Activated CD4-positive, alpha-beta T cell treated with anti-CD3 and anti-CD28 coated beads, Interleukin-2, amount 50 U/mL, for 1 hour (primary cell): ENCODE results near the gene ADAMTSL1.

Source experiments
- DNase-seq: peaks from one replicate; pipeline ENCODE4 v3.0.0-alpha.2; 2020

The ADAMTSL1 gene

GRCh38 chr9:18463991-18464390, 10.0 kb upstream of the ADAMTSL1 start:
- DNase-seq, result no peak

DNA sequence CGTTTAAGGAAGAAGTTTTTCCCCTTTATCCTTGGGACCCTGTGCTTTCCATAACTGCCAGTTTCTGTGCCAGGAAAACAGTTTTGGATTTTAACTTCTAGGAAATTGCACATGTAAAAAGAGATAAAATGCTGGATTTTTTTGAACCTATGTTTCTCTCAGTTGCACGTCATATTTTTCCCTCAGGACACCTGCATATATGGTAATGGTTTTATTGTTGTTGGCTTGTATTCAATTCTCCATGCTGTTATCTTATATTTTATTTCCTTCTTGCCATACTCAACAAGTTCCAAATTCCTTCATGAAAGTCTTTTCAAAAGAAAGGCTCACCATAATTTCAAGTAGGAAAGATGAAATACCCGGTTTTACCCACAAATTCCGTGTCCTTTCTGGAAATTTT, 7.9 kb upstream of the ADAMTSL1 start:
- no peak for DNase-seq

DNA sequence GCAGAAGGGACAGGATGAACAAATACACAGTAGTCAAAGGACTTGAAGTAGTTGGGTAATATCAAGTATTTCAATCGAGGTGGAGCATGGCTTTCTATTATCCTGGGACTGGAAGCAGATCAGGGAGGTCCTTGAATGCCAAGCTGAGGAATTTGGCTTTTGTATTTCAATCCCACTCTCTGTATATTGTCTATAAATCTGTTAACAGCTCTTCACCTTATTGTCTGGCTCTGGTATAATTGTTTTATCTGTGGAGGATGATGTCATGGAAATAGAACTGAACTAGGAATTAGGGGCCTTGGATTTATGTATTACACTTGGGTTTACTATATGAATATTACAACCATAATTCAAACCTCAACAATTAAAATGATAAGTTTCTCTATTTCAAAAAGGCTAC, 6.3 kb upstream of the ADAMTSL1 start:
- no peak for DNase-seq

DNA sequence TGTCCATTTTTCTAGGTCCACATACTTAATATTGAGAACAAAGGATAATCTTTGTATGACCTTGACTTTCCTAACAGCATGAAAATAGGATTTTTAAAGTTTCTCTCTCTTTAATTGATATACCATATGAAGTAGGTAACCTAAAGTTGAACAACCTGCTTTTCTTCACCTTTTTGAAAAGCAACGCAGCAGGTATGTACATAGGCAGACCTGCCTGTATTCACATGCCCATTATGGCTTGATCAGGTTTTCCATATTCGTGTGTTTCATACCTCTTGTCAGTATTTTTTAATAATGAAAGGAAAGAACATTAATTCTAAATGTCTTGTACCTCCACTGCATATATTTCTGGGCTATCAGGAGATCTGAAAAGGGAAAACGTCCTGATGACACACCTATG, 1.5 kb upstream of the ADAMTSL1 start:
- DNase-seq, result no peak

DNA sequence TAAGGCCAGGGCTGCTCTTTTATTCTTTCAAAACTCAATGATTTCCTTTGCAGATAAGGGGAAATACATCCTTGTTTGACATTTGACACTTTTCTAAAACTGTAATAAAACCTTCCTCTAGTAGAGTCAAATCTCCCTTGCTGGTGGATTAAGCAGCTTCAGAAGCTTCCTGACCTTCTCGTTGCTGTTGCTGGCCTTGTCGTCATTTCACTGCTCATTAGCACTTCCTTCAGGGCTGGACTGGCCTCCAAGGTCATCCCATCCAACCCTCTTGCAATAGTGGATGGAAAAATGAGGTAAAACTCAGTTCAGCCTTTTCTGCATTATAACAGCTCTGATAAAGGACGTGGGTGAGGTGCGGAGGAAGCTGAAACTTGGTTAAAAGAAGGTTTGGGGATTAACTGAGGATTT, 1.1 kb upstream of the ADAMTSL1 start:
- DNase-seq, result no peak

- no peak for DNase-seq
Measured at GRCh38 chr9:18474783-18475182, 830 bp downstream of the ADAMTSL1 start.

- DNase-seq, result no peak
Measured at GRCh38 chr9:18477121-18477660, 3.2 kb downstream of the ADAMTSL1 start.

- DNase-seq, result no peak
Measured at GRCh38 chr9:18477719-18478118, 3.8 kb downstream of the ADAMTSL1 start.

DNA sequence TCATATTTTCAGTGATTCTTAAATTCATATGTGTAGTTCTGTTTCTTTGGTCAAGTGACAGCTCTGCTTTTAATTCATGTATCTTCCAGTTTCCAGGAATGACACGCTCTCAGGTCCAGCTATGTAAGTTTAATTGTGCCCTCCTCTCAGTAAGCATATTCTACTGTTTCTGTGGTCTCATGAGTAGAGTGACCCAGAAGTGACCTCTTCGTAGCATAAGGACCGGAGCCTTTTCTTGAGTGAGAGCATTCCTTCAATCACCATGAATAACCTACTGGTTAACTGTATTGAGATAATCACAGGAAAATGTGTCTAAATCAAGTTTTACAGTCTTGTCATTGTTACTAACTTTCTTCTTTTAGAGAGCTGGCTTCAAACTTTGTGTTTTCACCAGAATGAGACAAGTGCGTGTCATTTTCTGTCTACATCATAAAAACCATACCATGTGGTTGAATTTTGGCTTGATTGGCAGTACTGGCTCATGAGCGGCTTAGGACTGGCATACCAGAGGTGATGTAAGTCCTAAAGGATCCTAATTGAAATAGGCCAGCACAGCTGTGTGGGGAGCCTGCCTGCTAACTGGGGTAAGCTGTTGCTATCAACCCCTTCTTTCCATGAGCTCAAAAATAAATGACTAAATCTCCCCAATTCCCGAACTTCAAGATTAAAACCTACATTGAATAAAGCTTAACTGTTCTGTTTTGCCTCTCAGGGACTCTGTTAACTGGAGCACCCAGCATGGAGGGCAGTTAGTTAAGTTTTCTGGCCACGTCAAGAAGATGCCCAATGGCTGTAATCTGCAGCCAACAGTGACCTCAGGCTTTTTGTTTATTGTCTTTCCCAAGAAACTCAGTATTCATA, 4.8 kb downstream of the ADAMTSL1 start:
- no peak for DNase-seq

DNA sequence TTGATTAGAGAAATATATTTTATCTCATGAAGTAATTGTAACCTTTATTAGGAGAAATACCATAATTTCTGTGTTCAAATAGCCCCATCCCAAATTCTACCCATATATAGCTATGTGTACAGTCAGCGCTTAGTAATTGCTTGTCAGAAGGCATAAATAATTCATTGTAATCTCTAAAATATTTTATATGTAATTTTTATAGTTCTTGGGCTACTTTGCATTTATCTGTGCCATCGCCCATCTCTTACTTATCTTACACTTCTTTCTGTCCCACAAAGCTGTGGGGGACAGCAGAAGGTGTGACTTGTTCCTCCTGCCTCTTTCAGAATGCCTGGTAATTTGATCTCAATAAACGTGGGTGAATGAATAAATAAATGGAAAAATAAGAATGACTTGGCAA, 5.5 kb downstream of the ADAMTSL1 start:
- DNase-seq, result no peak

DNA sequence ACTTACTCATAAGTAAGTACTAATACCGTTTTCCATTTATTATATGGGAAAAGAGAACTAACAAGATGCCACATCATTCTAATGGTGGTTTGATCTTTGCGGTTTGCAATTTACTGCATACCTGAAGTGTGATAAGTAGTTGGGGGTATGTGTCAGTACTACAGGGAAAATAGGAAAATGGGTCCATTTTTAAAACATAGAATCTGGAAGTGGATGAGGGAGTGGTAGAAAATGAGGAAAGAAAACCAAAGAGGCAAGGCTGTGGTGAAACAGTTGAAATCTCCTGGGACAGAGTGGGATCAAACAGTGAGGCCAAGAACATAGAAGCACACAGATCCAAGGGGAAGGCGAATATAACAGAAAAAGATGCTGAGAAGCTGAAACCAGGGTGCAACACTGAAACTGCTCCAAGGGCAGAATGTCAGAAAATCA, 6.7 kb downstream of the ADAMTSL1 start:
- DNase-seq, result no peak

GRCh38 chr9:18482371-18482770, 8.4 kb downstream of the ADAMTSL1 start:
- no peak for DNase-seq

GRCh38 chr9:18485714-18486113, 11.8 kb downstream of the ADAMTSL1 start:
- no peak for DNase-seq

- no peak for DNase-seq
Measured at GRCh38 chr9:18487611-18488010, 13.7 kb downstream of the ADAMTSL1 start.

DNA sequence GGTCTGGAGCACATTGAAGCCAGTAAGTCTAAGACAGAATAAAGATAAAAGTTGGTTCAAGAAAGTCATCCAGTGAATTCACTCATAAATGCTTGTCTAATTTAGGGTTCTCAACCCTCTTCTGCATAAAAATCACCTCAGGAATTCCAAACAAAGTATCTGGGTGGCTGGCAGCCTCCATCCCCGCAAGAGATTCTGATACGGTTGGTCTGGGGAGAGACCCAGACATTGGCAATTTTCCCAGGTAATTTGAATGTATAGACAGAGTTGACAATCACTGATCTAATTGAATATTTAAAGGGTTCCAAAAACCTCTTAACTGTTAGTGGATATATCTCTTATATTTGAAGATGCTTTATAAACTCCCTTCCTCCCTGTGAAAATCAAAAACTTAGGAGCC, 14.9 kb downstream of the ADAMTSL1 start:
- DNase-seq, result no peak

DNA sequence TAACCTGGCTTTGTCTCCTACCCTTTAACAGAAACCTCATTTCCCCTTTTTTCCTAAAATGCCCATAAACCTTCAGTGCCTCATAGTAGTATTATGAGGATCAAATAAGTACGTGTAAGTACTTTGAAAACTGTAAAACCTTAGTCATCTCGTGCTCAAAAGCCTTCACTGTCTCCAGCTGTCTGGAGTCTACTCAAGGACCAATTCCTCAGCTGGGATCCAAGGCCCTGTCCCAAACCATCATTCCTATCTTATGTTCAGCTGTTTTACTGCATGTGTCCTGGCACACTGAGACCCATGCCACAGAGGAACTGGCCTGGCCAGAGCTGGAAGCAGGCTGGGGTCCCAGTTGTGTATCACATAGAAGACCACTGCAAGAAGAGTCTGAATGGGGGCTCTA, 15.9 kb downstream of the ADAMTSL1 start:
- DNase-seq, result no peak

DNA sequence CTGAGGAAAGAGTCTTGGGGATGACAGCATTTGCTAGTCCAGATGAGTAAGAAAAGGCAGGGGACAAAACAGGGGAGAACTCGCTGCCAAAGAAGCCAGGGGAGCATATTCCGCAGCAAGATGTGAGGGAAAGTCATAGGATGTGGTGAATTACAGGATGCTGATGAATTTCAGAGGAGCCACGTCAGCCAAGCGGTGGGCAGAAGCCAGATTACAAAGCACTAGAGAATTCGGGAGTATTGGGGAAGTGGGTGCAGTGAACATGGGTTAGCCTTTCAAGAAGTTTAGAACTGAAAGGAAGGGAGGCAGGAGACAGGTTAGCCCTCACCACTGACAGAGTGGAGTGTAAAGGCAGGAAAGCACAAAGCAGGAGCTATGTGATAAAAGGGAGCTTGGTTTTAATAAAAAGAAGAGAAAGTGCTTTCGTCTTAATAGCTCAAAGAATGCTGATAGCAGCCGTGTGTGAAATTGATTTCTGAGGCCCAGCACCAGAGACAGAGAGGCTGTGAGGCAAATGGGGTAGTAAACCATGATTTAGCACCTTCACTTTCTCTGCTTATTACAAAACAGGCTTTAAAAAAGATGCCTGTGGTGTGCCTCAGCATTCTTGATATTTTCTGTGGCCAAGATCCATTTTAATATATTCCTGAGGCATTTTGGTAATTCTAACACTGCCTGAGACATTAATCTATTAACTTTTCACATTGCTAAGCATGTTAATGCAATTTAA, 16.9 kb downstream of the ADAMTSL1 start:
- no peak for DNase-seq

DNA sequence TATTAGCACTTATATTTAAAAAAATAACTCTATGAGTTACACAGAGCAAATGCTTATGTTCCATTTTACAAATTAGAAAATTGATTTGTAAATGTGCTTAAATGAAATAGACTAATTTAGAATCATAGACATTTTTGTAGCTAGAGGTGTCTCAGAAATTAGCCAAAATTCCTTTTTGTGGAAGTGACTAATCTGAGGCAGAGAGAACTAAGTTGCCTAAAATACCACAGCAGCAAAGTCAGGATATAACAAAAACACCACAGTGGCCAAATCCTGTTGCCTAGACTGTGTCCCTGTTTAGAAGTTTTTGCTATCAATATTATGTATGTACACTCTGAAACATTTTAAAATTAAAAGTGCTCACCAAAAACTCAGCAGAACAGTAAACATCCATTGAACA, 18.7 kb downstream of the ADAMTSL1 start:
- DNase-seq, result no peak

- no peak for DNase-seq
Measured at GRCh38 chr9:18493451-18493993, 19.6 kb downstream of the ADAMTSL1 start.

DNA sequence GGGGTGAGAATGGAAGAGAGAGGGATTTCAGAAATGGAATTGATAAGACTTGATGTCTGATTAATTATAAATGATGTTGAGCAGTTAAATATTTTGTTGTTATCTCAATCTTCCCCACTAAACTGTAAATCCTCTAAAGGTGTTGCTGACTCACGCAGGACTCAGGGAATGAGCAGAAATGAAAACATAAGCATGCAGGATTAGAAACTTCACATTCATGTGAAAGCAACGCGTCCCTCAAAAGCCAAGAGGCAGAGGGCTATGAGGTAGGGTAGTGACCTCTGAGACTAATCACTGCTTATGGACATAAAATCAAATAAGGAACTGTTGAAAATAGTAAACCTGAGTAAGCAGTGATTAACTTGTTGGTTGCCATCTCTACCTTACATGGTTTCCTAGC, 21.1 kb downstream of the ADAMTSL1 start:
- no peak for DNase-seq

GRCh38 chr9:18496256-18497000, 22.5 kb downstream of the ADAMTSL1 start:
- no peak for DNase-seq

DNA sequence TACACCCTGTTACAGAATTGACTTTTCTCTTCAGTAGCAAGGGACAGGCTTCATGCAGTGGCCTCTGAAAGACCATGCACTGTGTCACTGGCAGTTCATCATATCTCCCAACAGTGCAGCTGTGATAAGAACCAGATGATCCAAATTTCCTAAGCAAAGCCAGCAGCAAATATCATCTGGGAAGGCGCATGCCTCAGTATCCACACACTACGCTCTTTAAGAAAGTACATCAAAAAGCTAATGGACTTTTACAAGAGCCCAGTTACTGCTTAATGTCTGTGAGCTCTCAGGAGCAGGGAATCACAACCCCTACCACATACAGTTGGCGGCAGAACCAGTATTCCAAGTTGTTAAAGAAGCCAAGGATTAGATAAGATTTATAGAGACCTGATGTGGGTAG, 25.1 kb downstream of the ADAMTSL1 start:
- no peak for DNase-seq

- no peak for DNase-seq
Measured at GRCh38 chr9:18499980-18500379, 26.0 kb downstream of the ADAMTSL1 start.
